Measurements from ENCODE around the gene DNAJB1. TPM values are rescaled to one million over a fixed set of nuclear protein-coding genes. Genes with fewer than 3 reads are reported as not detected.
A peak's percentile ranks its signal among the peaks of the same experiment; 100 is the strongest.
"Not testable (repeated sequence)": the region's sequence is repeated elsewhere in the genome, so short reads cannot be mapped to it uniquely, and the experiment has no call there.

Gene DNAJB1
- 83.3 and 116 TPM in 2 replicates for total RNA-seq

DNA sequence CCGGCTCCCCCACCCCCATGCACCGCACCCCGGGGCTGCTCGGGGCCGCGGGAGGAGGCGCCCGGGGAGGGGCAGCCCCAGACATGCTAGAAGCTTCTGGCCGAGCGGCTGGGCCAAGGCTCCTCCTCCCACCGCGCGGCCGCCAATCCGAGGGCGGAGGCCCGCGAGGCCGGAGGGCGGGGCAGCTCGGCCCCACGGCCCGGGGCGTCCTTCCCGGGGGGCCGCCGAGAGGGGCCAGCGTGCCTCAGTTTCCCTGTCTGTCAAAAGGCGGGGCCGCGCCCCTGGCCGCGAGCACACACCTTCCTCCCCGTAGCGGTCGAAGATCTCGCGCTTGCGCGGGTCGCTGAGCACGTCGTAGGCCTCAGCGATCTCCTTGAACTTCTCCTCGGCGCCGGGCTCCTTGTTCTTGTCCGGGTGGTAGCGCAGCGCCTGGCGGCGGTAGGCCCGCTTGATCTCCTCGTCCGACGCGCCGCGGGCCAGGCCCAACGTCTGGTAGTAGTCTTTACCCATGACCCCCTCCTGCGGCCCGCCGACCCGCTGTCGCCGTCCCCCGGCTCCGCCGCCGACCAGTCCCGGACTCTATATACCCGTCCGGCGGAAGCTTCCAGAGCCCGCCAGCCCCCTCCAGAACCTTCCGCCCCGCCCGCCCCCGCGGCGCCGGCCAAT, at the start of gene DNAJB1:
DNAJB1 (minus strand) TSS at position 558 of the 666 bp plus-strand sequence; CDS start at position 510, 48 bp downstream.
- no peak for DNase-seq (ENCODE audit: low read depth)
- H3K4me3 ChIP-seq (ENCODE audit: low read depth, low read length): peak within 1 kb of the TSS; percentile 82
- TF ChIP-seq, protein P1, sequence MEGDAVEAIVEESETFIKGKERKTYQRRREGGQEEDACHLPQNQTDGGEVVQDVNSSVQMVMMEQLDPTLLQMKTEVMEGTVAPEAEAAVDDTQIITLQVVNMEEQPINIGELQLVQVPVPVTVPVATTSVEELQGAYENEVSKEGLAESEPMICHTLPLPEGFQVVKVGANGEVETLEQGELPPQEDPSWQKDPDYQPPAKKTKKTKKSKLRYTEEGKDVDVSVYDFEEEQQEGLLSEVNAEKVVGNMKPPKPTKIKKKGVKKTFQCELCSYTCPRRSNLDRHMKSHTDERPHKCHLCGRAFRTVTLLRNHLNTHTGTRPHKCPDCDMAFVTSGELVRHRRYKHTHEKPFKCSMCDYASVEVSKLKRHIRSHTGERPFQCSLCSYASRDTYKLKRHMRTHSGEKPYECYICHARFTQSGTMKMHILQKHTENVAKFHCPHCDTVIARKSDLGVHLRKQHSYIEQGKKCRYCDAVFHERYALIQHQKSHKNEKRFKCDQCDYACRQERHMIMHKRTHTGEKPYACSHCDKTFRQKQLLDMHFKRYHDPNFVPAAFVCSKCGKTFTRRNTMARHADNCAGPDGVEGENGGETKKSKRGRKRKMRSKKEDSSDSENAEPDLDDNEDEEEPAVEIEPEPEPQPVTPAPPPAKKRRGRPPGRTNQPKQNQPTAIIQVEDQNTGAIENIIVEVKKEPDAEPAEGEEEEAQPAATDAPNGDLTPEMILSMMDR (conservative IDR thresholded peaks at IDR 0.05; ENCODE audit: low read depth, low read length): no peak

DNA sequence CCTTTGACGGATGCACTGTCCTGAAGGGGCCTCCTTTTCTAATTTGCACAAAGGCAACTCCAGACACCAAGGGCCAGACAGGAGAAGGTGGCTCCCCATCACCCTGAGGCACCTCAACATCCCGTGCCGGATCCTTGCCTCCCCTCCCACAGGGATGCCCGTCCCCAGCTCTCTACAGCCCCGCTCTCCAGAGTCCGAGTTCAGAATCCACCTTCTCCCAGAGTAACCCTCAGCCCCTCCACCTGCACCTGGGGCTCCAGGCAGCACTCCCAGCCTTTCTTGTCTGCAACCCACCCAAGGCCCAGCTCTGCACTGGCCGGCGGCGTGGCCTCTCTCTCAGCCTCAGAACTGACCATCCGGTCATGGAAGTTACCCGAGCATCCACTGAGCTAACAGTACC, 48.9 kb upstream of the DNAJB1 start:
- TF ChIP-seq, protein P1 (conservative IDR thresholded peaks at IDR 0.05; ENCODE audit: low read depth, low read length): no peak
- no peak for DNase-seq (ENCODE audit: low read depth)

DNA sequence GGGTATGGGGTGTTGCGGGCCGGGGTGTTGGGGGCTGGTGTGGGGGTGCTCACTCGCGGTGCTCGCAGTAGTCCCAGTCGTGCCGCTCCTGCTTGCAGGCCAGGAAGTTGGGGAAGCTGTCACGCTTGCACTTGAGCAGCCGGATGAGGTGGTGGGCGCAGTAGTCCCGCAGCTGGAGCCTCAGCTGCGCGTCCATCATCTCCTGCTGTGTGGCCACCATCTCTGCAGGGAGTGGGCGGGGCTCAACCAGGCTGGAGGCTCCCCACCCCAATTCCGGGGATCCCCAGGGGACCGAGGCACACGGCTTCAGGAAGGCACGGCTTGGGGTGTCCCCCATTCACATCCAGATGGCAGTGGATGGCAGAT, 48.5 kb upstream of the DNAJB1 start:
- no peak overlapping the region for H3K4me3 ChIP-seq (ENCODE audit: low read depth, low read length)
- TF ChIP-seq, protein P1 (conservative IDR thresholded peaks at IDR 0.05; ENCODE audit: low read depth, low read length): no peak
- no peak for DNase-seq (ENCODE audit: low read depth)

More for the DNA sequence above, 48.9 kb upstream of the DNAJB1 start:
- H3K4me3 ChIP-seq (ENCODE audit: low read depth, low read length): no peak overlapping the region

DNA sequence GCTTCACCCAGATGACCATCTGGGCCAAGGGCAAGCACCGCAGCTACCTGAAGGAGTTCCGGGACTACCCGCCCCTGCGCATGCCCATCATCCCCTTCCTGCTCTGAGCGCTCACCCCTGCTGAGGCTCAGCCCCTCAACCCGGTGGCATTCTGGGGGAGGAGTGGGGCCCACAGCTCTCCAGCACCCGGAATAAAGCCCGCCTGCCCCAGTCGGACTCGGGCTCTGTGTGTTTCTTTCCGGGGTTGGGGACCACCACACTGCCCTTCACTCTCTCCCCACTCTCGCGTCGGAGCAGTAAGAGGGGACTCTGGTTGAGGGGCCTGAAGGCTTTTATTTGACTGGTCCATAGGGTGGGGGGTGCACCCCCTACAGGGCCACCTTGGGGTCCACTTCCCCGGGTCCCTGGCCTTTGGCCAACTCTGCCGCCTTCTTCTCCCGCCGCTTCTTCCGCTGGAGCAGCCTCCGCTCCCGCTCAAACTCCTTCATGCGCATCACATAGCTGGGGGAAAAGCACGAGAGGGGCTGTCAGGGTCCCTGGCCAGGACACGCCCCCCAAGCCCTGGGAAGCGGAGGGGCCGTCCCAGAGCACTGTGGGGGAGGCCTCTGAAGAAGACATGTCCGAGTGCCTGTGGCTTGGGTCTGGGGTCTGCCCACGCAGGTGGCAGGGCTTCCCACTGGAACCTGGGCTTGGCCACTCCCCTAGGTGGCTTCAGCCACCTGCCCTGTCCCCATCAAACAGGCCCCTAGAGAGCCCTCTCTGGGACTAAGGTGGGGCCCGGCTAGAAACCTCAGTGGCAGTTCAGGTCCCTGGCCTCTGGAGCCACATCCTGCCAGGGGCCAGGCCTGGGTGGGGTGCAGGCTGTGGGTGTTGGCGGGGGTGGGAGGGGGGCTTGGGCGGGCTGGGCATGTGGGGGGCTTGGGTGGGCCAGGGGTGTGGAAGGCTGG, 47.8 kb upstream of the DNAJB1 start:
- no peak for DNase-seq (ENCODE audit: low read depth)
- TF ChIP-seq, protein P1 (conservative IDR thresholded peaks at IDR 0.05; ENCODE audit: low read depth, low read length): no peak
- no peak overlapping the region for H3K4me3 ChIP-seq (ENCODE audit: low read depth, low read length)

DNA sequence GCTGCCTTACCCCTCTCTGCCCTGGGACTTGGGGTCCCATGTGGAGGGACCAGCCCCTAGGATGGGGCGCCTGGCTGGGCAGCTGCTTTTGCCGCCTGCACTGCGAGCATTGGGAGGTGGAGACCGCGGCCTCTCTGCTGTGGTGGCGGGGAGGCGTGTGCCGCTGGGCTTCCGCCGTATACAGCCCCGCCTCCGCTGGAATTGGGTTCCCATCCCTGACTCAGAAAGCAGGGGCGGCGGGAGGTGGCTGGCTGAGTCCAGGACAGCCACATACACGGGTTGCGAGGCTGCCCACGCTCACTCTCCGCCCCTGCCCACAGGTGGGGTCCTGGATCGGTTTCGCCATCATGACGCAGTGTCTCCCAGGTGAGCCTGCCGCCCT, 47.1 kb upstream of the DNAJB1 start:
- DNase-seq (ENCODE audit: low read depth): no peak
- TF ChIP-seq, protein P1 (conservative IDR thresholded peaks at IDR 0.05; ENCODE audit: low read depth, low read length): no peak
- no peak overlapping the region for H3K4me3 ChIP-seq (ENCODE audit: low read depth, low read length)

DNA sequence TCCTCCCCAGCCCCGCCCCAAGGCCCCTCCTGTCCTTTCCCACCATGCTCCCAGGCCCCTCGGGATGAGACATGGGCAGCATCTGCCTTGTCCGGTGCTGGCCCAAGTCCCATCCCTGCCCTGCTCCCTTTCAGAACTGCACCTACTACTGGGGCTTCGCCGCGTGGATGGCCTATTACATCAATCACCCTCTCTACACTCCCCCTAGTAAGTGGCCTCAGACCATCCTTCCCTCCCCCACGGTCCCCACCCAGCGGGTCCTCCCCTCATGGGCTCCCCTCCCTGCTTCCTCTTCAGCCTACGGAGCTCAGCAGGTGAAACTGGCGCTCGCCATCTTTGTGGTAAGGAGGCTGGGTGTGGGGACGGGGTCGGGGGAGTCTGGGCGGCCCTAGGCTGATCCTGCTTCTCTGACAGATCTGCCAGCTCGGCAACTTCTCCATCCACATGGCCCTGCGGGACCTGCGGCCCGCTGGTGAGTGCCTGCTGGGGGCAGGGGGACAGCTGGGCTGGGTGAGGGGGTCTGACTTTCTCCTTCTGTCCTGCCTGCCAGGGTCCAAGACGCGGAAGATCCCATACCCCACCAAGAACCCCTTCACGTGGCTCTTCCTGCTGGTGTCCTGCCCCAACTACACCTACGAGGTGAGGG, 46.6 kb upstream of the DNAJB1 start:
- not testable (repeated sequence) for DNase-seq (ENCODE audit: low read depth); H3K4me3 ChIP-seq (ENCODE audit: low read depth, low read length)

DNA sequence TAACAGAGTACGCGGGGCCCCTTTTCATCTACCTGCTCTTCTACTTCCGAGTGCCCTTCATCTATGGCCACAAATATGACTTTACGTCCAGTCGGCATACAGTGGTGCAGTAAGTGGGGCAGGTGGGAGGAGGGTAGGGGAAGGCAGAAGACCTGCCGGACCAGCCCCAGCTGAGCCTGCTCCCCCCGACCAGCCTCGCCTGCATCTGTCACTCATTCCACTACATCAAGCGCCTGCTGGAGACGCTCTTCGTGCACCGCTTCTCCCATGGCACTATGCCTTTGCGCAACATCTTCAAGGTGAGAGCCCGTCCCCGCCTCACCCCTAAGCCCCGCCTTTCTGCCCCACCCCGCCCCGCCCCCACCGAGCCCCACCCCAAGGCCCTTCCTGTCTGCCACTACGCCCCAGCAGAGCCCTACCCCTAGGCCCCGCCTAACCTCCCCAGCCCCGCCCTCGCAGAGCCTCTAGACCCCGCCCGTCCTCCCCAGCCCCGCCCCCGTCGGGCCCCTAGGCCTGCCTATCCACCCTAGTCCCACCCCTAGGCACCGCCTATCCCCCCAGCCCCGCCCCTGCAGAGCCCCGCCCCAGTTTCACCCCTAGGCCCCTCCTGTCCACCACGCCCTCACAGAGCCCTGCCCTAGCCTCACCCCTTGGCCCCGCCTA, 45.9 kb upstream of the DNAJB1 start:
- H3K4me3 ChIP-seq (ENCODE audit: low read depth, low read length): no peak overlapping the region
- TF ChIP-seq, protein P1 (conservative IDR thresholded peaks at IDR 0.05; ENCODE audit: low read depth, low read length): no peak
- DNase-seq (ENCODE audit: low read depth): no peak
